ENCODE measurements around the gene TIMD4. TPM values are rescaled to one million over a fixed set of nuclear protein-coding genes. Genes with fewer than 3 reads are reported as not detected.

TIMD4 gene
- total and polyA plus RNA-seq, 2 donors (not counting 1 experiment from before 2014, with no cell fraction given): 0.07 TPM; not detected in 1

GRCh38 chr5:156912869-156913268 lies 50.2 kb downstream of the TIMD4 start:
- no peaks in the 10 kb centered on the region for H3K36me3 ChIP-seq (replicated peaks in 1 of 2; ENCODE audit: control extremely low read depth in 1 of 2, control insufficient read depth in 1 of 2, extremely low read depth in 1 of 2, insufficient read depth in 2 of 2, low read length in 1 of 2)
- peaks cover 27% of the 10 kb centered on the region for H3K4me1 Mint-ChIP-seq
- peaks cover 0 to 3% (median 0%) of the 10 kb centered on the region in 3 donors for H3K9me3 ChIP-seq (ENCODE audit: control extremely low read depth in 1 of 3, control insufficient read depth in 2 of 3, insufficient read depth in 1 of 3, low read length in 2 of 3)
- no peak overlapping the region for H3K4me3 ChIP-seq (ENCODE audit: control extremely low read depth in 1 of 5, extremely low read depth in 1 of 5, insufficient read depth in 1 of 5, low read depth in 2 of 5, low read length in 4 of 5)
- H3K4me2 ChIP-seq (replicated peaks; ENCODE audit: low read depth, low read length, poor library complexity, severe bottlenecking): peak overlapping the region; percentile 62
- H3K4me3 Mint-ChIP-seq: no peak overlapping the region
- peak overlapping the region; percentile 67 for H2AFZ ChIP-seq (ENCODE audit: insufficient read depth, low read depth, low read length, poor library complexity, severe bottlenecking)
- H3K4me1 ChIP-seq (ENCODE audit: control insufficient read depth in 2 of 2, insufficient read depth in 2 of 2, low read length in 2 of 2): peaks cover 20 to 25% of the 10 kb centered on the region in 2 donors
- H3K79me2 ChIP-seq (ENCODE audit: control insufficient read depth, insufficient read depth, low read length): no peaks in the 10 kb centered on the region
- TF ChIP-seq CTCF (IDR thresholded peaks at IDR 0.05) (no peak), EZH2 (IDR thresholded peaks at IDR 0.05; ENCODE audit: borderline replicate concordance, insufficient read depth, low read depth, low read length, poor library complexity, severe bottlenecking) (no peak)
- H3K9ac ChIP-seq (ENCODE audit: low read length): peak overlapping the region; percentile 16
- H3K27me3 ChIP-seq (replicated peaks in 1 of 4; ENCODE audit: control extremely low read depth in 1 of 4, control insufficient read depth in 3 of 4, insufficient read depth in 4 of 4, low read length in 3 of 4): no peaks in the 10 kb centered on the region
- no peaks in the 10 kb centered on the region for H3K27me3 Mint-ChIP-seq
- peak overlapping the region; percentile 94 for H3K27ac Mint-ChIP-seq
- WGBS (ENCODE audit: insufficient coverage): 92% methylated on average over 2 of the region's 5 CpGs
- ATAC-seq (ENCODE audit: low read depth) (no peak), DNase-seq (no peak)
- ChIA-PET CTCF (no interaction called here), POLR2A (no interaction called here)
- peak overlapping the region; percentile 69 for H3K27ac ChIP-seq (ENCODE audit: low read length in 2 of 2)
- peaks cover 3% of the 10 kb centered on the region for H3K9me3 Mint-ChIP-seq (ENCODE audit: insufficient read depth)
- no peaks in the 10 kb centered on the region for H4K20me1 ChIP-seq (ENCODE audit: control insufficient read depth, insufficient read depth, low read length, poor library complexity, severe bottlenecking)
- intact Hi-C loops (cut with micrococcal nuclease): no loop called here

GRCh38 chr5:156909180-156909579 lies 53.8 kb downstream of the TIMD4 start:
- Histone ChIP-seq H3K9ac (ENCODE audit: low read length) (no peak overlapping the region), H4K20me1 (ENCODE audit: control insufficient read depth, insufficient read depth, low read length, poor library complexity, severe bottlenecking) (no peaks in the 10 kb centered on the region), H3K36me3 (replicated peaks in 1 of 2; ENCODE audit: control extremely low read depth in 1 of 2, control insufficient read depth in 1 of 2, extremely low read depth in 1 of 2, insufficient read depth in 2 of 2, low read length in 1 of 2) (no peaks in the 10 kb centered on the region), H2AFZ (ENCODE audit: insufficient read depth, low read depth, low read length, poor library complexity, severe bottlenecking) (no peak overlapping the region), H3K27ac (ENCODE audit: low read length in 2 of 2) (no peak overlapping the region), H3K79me2 (ENCODE audit: control insufficient read depth, insufficient read depth, low read length) (no peaks in the 10 kb centered on the region), H3K4me2 (replicated peaks; ENCODE audit: low read depth, low read length, poor library complexity, severe bottlenecking) (no peak overlapping the region), H3K27me3 (replicated peaks in 1 of 4; ENCODE audit: control extremely low read depth in 1 of 4, control insufficient read depth in 3 of 4, insufficient read depth in 4 of 4, low read length in 3 of 4) (no peaks in the 10 kb centered on the region), H3K9me3 (ENCODE audit: control extremely low read depth in 1 of 3, control insufficient read depth in 2 of 3, insufficient read depth in 1 of 3, low read length in 2 of 3) (peaks cover 0 to 3% (median 0%) of the 10 kb centered on the region in 3 donors), H3K4me3 (ENCODE audit: control extremely low read depth in 1 of 5, extremely low read depth in 1 of 5, insufficient read depth in 1 of 5, low read depth in 2 of 5, low read length in 4 of 5) (no peak overlapping the region), H3K4me1 (ENCODE audit: control insufficient read depth in 2 of 2, insufficient read depth in 2 of 2, low read length in 2 of 2) (peaks cover 14 to 17% of the 10 kb centered on the region in 2 donors)
- no peak overlapping the region for H3K4me3 Mint-ChIP-seq
- H3K27ac Mint-ChIP-seq: no peak overlapping the region
- POLR2A ChIA-PET: no interaction called here
- peaks cover 3% of the 10 kb centered on the region for H3K9me3 Mint-ChIP-seq (ENCODE audit: insufficient read depth)
- peaks cover 17% of the 10 kb centered on the region for H3K4me1 Mint-ChIP-seq
- intact Hi-C loops (cut with micrococcal nuclease): no loop called here
- ATAC-seq (ENCODE audit: low read depth): no peak
- TF ChIP-seq CTCF (IDR thresholded peaks at IDR 0.05): no peak
- TF ChIP-seq EZH2 (IDR thresholded peaks at IDR 0.05; ENCODE audit: borderline replicate concordance, insufficient read depth, low read depth, low read length, poor library complexity, severe bottlenecking): no peak
- CTCF ChIA-PET: no interaction called here
- DNase-seq: no peak
- H3K27me3 Mint-ChIP-seq: no peaks in the 10 kb centered on the region
- 100% methylated on average over 4 of the region's 6 CpGs for WGBS (ENCODE audit: insufficient coverage)
